Endothelial cell (in vitro differentiated cells): ENCODE data around the gene AKAP8. TPM values are rescaled to one million over a fixed set of nuclear protein-coding genes. Genes with fewer than 3 reads are reported as not detected.

Experiments
- DNase-seq: peaks from one replicate; pipeline ENCODE4 v3.0.0; 2021; ENCODE audit warnings: low spot score
- H3K27ac Mint-ChIP-seq: one replicate; pipeline ENCODE4 v1.8.0; 2021; ENCODE audit warnings: mixed read lengths, inconsistent platforms; ENCODE audit not compliant: unreplicated experiment
- H3K27me3 Mint-ChIP-seq: one replicate; pipeline ENCODE4 v1.8.0; 2021; ENCODE audit warnings: mild to moderate bottlenecking, moderate library complexity, mixed read lengths, inconsistent platforms; ENCODE audit not compliant: unreplicated experiment
- H3K36me3 Mint-ChIP-seq: one replicate; pipeline ENCODE4 v1.8.0; 2021; ENCODE audit warnings: mild to moderate bottlenecking, low read depth, mixed read lengths, inconsistent platforms; ENCODE audit not compliant: unreplicated experiment
- H3K4me1 Mint-ChIP-seq: one replicate; pipeline ENCODE4 v1.8.0; 2021; ENCODE audit warnings: mild to moderate bottlenecking, mixed read lengths, inconsistent platforms; ENCODE audit not compliant: unreplicated experiment
- H3K4me3 Mint-ChIP-seq: one replicate; pipeline ENCODE4 v1.8.0; 2021; ENCODE audit warnings: mild to moderate bottlenecking, mixed read lengths, inconsistent platforms; ENCODE audit not compliant: unreplicated experiment
- H3K9me3 Mint-ChIP-seq: one replicate; pipeline ENCODE4 v1.8.0; 2021; ENCODE audit warnings: mixed read lengths, inconsistent platforms; ENCODE audit not compliant: unreplicated experiment
- long read RNA-seq: library from polyadenylated mRNA; unstranded; transcript quantifications from one replicate; pipeline ENCODE4 v2.0.0, GENCODE V29; 2020; ENCODE audit not compliant: unreplicated experiment
- total RNA-seq: library from RNA; stranded (reverse); fragmentation: NEBNext Ultra II Directional; extraction: Animal tissue kit (Norgen Biotek cat#: 25700); gene quantifications from one replicate; pipeline ENCODE4 v1.2.1, GENCODE V29; 2021; ENCODE audit not compliant: unreplicated experiment
- TF ChIP-seq, protein P1 (sequence below): fragments of 200-600 bp; sonication (generic); IDR thresholded peaks from one replicate; pipeline ENCODE4 v1.5.0; 2021; ENCODE audit warnings: antibody characterized with exemption; ENCODE audit not compliant: unreplicated experiment

AKAP8 gene
- total RNA-seq = 36.5 TPM
- long read RNA-seq, partial matches to known transcripts = 7 of 12 reads
- long read RNA-seq, other reads (novel, unspliced or antisense) = 1 of 12 reads

DNA sequence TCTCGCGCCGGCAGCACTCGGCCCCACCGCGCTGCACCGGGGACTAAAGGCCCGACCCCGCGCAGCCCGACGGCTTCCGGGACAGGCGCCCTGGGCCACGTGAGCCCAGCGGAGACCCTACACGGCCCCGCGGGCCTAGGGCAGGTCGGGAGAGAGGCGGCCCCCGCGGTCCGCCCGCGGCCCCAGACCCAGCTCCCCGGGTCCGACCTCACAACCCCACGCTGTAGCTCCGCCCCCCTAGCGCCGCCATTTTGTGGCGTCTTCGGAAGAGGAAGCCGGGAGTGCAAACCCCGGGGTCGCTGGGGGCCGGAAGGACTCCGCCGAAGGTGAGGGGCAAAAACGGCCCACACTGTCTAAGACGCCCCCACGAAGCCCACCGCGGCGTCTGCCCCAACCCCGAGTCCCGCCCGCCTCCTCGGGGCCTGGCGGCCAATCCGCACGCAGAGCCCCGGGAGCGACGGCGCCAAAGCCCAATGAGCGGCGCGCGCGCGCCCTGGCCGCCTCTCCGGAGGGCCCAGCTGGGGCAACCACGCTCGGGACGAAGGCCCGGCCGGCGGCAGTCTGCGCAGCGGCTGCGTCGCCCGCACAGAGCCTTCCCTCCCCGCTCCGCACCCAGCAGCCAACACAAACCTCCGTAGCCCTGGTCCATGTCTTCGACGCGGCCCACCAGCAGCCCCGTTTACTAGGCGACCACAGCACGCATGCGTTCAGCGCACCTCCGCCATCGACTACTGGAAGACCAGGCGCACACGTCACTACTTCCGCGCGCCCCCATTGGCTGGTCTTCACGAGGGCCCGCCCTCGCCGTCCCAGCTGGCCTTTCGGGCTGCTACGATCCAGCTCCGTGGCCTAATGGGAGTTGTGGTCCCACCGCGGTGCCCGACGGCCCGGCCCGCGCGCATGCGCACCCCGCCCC is at the start of gene AKAP8:
Gene AKAP8, minus strand, starts transcription at position 705 of the 916 bp plus-strand sequence. Its CDS starts 56 bp downstream, at position 649.
- DNase-seq = peak; percentile 97
- H3K27ac Mint-ChIP-seq = peak within 1 kb of the TSS; percentile 98
- H3K27me3 Mint-ChIP-seq = peaks cover 16% of the 10 kb centered on the region
- H3K9me3 Mint-ChIP-seq = no peaks in the 10 kb centered on the region
- peaks cover 29% of the 10 kb centered on the region for H3K4me1 Mint-ChIP-seq
- H3K4me3 Mint-ChIP-seq = peak within 1 kb of the TSS; percentile 99
- H3K36me3 Mint-ChIP-seq = peaks cover 24% of the 10 kb centered on the region
- TF ChIP-seq, protein P1, sequence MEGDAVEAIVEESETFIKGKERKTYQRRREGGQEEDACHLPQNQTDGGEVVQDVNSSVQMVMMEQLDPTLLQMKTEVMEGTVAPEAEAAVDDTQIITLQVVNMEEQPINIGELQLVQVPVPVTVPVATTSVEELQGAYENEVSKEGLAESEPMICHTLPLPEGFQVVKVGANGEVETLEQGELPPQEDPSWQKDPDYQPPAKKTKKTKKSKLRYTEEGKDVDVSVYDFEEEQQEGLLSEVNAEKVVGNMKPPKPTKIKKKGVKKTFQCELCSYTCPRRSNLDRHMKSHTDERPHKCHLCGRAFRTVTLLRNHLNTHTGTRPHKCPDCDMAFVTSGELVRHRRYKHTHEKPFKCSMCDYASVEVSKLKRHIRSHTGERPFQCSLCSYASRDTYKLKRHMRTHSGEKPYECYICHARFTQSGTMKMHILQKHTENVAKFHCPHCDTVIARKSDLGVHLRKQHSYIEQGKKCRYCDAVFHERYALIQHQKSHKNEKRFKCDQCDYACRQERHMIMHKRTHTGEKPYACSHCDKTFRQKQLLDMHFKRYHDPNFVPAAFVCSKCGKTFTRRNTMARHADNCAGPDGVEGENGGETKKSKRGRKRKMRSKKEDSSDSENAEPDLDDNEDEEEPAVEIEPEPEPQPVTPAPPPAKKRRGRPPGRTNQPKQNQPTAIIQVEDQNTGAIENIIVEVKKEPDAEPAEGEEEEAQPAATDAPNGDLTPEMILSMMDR = no peak

DNA sequence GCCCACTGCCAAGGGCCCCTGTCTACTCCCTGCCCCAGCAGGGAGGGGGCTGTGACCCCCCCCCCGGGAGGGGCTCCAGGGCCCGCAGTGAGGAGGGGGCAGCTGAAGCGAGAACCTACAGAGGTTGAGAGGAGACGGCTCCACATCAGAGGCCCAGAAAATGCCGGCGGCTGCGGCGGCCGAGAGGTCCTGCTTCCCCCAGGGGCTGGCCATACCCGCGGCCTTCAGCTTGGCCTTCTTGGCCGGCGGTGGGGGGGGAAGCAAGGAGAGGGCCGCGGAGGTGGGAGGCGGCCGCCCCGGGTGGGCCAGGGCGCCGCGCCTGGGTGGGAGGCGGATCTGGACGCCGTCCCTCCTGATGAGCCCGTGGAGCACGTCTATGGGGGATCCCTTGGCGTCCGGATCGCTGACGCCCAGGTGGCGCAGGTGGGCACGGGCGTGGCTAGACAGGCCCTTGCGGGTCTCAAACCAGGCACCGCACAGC is 48.4 kb upstream of the AKAP8 start:
- no peak for DNase-seq
- Mint-ChIP-seq H3K4me3 (no peak overlapping the region), H3K36me3 (peaks cover 45% of the 10 kb centered on the region), H3K27ac (peak overlapping the region; percentile 82), H3K4me1 (peaks cover 26% of the 10 kb centered on the region), H3K9me3 (no peaks in the 10 kb centered on the region), H3K27me3 (peaks cover 34% of the 10 kb centered on the region)
- TF ChIP-seq, protein P1 = no peak

DNA sequence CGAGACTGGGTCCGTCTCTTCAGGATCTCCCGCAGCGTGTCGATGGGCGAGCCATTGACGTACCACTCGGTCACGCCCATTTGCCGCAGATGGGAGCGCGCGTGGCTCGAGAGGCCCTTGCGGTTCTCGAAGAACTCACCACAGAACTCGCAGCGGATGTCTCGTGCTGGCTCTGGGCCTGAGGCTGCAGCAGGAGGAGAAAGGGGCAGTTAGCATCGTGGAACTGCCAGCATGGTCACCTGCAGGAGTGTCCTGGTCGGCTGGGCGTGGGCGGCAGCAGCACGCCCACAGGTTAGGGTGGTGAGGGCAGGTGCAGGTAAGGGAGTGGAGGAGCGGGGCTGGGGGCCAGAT is 47.7 kb upstream of the AKAP8 start:
- H3K4me1 Mint-ChIP-seq = peaks cover 25% of the 10 kb centered on the region

DNA sequence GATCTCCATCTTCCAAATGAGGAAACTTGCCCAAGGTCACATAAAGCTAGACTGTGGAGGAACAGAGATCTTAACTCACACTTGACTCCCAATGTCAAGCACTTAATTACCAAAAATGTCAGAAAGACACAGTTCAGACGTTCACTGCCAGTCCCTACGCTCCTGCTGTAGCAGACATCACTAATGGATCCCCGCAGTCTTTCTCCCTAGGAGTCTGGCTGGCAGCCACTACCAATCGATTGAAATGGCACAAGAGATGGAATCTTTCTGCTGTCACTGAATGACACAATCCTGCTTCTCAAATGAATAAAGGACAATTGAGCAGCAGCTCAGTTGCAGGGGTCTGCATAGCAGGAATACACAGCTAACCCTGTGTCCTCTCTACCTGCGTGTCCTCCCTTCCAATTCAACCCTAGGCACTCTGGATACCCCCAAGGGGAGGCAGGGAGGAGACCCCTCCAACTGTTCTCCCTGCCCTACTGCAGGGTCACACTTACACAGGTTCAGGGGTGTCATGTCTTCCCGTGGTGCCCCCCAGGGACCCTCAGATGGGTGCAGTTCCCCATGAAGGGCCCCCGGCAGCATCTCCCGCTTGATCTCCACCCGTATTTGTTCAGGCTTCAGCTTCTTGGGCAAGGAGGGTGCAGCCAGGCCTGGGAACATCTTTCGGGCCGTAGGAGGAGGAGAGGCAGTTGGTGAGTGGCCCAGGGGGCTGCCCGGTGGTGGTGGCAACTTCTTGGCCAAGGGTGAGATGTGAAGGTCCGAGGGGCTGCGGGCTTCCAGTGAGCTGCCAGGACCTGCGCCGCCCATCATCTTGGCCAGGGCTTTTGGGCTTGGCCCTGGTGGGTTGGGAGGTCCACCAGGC is 47.1 kb upstream of the AKAP8 start:
- Mint-ChIP-seq H3K4me1 (peaks cover 22% of the 10 kb centered on the region), H3K9me3 (no peaks in the 10 kb centered on the region), H3K4me3 (peak overlapping the region; percentile 88), H3K27me3 (peaks cover 30% of the 10 kb centered on the region), H3K36me3 (peaks cover 54% of the 10 kb centered on the region), H3K27ac (peak overlapping the region; percentile 94)
- DNase-seq = no peak
- TF ChIP-seq, protein P1 = no peak

More for the DNA sequence above, 47.7 kb upstream of the AKAP8 start:
- Mint-ChIP-seq H3K4me3 (no peak overlapping the region), H3K27ac (peak overlapping the region; percentile 72), H3K36me3 (peaks cover 52% of the 10 kb centered on the region), H3K9me3 (no peaks in the 10 kb centered on the region), H3K27me3 (peaks cover 32% of the 10 kb centered on the region)
- TF ChIP-seq, protein P1 = no peak
- DNase-seq = no peak
